Activated CD8-positive, alpha-beta memory T cell treated with anti-CD3 and anti-CD28 coated beads, Interleukin-2, amount 50 U/mL, for 4 hours (primary cell): ENCODE data around the gene UBN1.

Source experiments
- DNase-seq: peaks from one replicate; pipeline ENCODE4 v3.0.0-alpha.2; 2020

Gene UBN1

GRCh38 chr16:4814542-4815173 lies 32.6 kb upstream of the UBN1 start:
- no peak for DNase-seq

- no peak for DNase-seq
These were observed 26.6 kb upstream of the UBN1 start for GRCh38 chr16:4820652-4821051.

GRCh38 chr16:4825196-4825595 lies 22.1 kb upstream of the UBN1 start:
- no peak for DNase-seq

DNA sequence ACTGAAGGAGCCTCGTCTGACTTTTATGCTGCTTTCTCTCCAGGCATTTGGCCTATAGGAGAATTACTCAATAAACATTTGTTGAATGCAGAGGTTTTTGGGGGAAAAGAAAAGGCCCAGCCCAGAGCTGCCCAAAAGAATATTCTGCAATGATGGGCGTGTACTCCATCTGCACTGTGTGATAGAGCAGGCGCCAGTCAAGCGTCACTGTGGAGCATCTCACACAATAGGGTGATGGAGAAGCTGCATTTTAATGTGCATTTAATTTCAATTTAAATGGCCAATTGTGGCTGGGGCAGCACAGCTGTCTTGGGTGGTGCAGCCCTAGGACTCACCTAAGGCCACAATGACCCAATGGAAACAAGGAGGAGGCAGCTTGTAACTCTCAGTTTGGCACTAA lies 20.8 kb upstream of the UBN1 start:
- no peak for DNase-seq

DNA sequence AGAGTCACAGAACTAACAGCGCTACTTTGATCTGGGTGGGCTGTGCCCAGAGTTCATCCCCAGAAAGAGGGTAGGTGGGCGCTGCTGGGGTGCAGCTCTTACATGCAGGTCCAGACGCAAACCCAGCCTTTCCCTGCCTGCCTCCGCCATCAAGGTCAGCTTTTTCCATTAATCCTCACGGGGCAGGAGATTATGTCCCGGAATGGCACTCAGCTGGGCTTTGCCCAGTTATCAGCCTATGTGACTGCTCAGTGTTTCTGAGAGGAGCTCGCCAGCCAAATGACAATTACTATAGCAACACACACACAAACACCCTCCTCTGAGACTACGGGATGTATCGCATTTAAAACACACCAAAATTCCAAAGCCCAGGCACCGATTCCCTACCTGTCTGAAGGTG lies 20.3 kb upstream of the UBN1 start:
- DNase-seq, result no peak

- no peak for DNase-seq
These were observed 18.5 kb upstream of the UBN1 start for GRCh38 chr16:4828567-4829321.

GRCh38 chr16:4830408-4830807 lies 16.9 kb upstream of the UBN1 start:
- no peak for DNase-seq

- DNase-seq, result no peak
These were observed 15.7 kb upstream of the UBN1 start for GRCh38 chr16:4831616-4832015.

GRCh38 chr16:4832698-4833343 lies 14.5 kb upstream of the UBN1 start:
- no peak for DNase-seq

DNA sequence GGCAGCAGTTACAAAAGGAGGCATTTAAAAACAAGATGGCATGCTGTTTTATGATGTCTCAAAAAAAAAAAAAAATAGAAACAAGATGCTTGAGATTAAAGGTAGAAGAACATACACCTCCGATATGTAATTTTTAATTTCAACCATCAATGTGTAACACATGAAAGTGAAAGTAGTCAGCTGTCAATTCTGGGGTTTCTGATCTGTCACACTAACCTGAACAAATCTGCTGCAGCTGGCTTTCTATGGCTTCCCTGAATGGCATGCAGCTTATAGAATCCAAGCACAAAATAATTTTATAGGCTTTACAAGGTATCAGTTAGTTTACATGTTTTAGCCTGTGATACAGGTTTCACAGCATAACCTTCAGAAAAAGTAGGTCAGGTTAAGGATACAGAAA lies 13.7 kb upstream of the UBN1 start:
- no peak for DNase-seq

DNA sequence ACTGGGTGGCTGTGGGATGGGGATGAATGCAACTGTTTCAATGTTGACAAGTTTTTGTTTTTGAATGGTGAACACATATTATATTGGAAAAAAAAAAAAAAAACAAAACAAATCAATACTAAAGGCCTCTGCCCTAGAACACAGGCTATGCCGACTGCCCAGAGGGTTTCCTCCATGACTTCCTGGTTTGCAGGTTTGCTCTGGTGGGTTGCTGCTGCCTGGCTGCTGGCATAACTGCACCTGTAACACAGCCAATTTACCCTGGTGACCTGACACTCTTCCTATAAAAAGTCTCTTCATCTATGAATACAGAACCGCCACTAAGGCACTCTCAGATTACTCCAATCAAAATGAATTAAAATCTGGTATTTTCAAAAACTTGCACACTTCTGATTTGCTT lies 10.6 kb upstream of the UBN1 start:
- DNase-seq, result no peak

GRCh38 chr16:4837733-4838501 lies 9.4 kb upstream of the UBN1 start:
- DNase-seq, result no peak

DNA sequence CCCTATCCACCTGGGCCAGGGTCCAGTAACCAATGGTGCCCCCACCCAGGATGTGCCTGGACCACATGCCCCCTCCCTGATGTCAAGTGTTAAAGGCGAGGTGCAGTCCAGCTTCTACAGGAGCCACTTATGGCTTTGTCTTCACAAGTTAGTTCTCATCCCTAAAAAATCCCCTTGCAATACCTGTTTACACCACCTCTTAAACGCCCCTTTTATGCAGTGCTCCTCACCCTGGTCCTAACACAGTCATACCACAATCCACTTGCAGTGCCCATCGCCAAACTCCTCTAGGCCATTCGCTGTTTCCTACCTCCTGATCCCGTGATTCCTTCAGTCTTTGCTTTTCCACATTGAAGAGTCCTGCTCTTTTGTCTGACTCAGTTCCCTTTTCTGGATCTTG lies 7.3 kb upstream of the UBN1 start:
- DNase-seq, result no peak

- DNase-seq, result no peak
These were observed 6.3 kb upstream of the UBN1 start for GRCh38 chr16:4840984-4841383.

DNA sequence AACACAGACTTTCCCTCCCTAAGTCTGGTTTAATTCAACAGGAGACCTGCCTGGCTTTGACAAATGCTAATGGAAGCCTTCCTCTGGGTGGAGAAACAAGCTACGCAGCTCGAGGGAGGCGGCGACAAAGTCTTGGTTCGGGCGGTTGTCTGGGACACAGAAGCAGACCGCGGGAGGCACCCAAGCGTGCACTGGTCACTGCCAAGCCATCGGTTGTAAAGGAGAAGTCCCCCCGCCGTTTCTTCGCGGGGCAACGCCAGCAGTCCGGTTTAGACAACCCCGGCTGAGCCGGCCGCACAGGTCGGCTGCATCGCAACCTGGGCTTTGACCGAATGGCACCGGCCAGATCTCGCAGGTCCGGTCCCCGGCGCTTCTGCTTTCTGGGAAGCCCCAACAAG lies 779 bp upstream of the UBN1 start:
- DNase-seq, result no peak

DNA sequence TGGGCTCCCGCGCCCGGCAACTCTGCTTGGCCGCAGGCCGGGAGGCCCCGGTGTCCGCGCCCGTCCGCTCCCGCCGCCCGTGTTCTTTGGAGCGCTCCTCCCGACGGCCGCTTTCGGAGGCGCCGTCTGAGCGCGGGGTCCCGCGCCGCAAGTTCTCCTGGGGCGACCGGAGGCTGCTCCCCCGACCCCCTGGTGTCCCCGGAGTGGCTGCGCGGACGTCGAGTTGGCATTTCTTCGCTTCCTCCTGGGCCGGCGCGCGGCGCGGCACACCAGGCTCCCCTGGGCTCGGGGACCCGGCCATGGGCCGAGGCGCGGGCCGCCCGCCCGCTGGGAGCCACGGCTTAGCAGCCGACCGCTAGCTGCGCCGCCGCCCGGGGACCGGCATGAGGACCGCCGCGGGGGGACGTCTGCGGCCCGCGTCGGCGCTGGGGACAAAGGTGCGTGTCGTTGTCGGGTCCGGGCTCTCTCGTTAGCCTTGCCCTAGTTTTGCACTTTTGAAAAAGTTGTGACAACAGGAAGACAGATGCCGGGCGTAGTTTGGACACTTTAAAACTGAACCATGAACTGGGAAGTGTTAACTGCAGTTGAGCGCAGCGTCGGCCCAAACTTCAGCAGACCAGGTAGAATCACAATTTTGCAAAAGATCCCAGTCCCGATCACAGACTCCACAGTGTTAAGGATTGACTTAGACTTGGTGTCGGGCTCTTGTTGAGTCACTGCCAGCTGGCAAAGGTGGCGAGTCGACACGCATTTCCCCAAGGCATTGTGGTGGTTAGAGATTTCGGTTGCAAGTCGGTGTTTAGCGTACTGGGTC lies 700 bp downstream of the UBN1 start:
- peak; percentile 31 for DNase-seq

DNA sequence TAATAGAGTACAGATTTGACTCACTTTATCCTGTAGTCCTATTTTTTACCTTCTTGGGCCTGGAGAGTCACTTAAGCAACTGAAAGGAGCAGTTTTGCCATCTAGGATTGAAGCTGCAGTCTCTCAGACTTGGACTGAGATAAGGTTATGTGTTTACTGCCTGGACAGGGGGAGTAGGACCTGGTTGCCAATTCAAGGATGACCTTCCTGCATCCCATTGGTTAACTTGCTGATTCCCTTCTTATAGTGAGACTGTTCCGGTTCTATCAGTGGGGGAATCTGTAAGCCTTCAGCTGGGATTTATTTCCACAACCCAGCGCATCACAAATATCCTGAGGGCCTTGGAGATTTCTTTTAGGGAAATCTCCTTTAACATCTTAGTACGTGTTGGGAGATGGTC lies 2.9 kb downstream of the UBN1 start:
- no peak for DNase-seq

- DNase-seq, result no peak
These were observed 5.1 kb downstream of the UBN1 start for GRCh38 chr16:4852221-4852872.

GRCh38 chr16:4855371-4855770 lies 8.1 kb downstream of the UBN1 start:
- no peak for DNase-seq

DNA sequence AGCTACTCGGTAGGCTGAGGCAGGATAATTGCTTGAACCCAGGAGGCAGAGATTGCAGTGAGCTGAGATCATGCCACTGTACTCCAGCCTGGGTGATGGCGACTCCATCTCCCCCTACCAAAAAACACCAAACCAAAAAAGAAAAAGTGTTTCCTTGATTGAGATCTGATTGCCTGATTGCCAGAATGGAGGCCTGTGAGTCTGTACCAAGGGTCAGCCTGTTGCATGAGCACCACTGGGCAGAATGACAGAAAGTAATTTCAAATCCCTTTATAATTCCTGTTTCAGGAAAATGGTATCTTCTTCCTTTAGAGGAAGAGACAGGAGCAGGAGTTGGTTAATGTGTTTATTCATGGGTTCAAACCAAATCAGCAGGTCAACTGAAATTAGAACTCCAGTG lies 8.5 kb downstream of the UBN1 start:
- no peak for DNase-seq

GRCh38 chr16:4859190-4859899 lies 12.1 kb downstream of the UBN1 start:
- no peak for DNase-seq

DNA sequence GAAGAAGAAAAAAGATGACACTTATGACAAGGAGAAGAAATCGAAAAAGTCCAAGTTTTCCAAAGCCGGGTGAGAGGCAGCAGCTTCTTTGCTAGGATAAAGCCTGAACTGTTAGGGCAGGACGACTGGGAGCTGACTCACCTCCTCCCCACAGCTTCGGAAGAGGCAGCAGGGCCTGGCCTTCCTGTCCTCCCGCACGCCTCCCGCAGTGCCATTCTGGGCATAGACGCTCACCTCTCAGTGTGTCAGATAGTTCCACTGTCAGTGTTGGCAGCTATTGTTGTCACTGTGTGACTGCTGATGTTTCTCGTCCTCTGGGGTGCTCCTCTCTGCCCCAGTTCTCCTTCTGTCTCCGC lies 12.6 kb downstream of the UBN1 start:
- DNase-seq, result no peak
